NCI-H510A (cell line): ENCODE results near the gene AP3B1.

Source experiments
- DNase-seq: peaks from one replicate; lab custom pipeline; 2025; lab: John Stamatoyannopoulos, UW

AP3B1 gene

DNA sequence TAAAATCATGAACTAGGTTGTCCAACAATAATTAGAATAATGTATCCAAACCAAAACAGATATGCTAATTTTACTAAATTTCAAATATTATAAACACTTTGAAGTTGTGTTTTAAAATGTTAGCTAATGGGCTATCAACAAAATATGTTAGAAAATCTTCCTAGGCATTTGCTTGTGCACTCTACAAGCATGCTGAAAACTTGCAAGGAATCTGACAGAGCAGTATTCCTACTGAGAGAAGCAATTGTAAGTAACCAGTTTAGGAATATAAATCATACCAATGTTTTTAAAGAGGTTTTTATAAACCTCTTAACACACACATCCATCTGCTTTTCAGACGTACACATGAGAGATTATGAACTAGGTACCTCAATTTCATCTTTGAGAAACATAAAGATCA, 289.9 kb downstream of the AP3B1 start:
- no peak for DNase-seq

DNA sequence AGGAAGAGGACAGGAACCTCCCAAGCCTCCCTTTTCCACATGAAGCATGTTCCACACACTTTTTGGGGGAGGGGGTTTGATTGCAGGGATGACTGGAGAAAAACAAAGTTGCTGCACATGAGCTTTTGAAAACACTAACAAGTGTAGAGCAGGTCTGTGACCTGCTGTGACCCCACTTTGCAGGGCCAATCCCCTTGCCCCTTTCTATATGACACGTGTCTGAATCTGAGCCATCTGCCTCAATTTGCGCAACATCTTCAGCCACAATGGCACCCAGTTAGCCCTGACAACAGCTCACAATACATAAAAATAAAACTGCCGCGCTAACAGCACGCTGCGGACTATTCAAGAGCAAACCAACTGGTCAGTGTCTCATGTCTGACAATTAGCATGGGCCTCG, 290.6 kb downstream of the AP3B1 start:
- DNase-seq = no peak

DNA sequence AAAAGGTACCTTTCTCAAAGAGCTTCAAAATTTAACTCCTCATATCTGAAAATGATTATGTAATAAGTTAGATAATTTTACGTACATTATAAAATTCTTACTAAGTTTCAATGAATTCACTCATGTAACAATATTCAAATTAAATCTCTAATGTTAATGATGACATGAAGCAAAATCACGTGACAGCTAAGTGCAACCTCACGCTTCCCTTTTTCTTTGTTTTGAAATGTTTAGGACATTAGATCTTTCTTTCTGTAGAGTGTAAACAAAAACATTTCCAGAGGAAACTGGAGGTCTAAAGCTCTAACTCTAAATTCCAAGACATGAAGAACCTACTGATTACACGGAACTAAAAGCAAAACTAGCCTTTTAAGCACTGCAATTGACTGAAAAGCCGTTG, 291.0 kb downstream of the AP3B1 start:
- DNase-seq = no peak

DNA sequence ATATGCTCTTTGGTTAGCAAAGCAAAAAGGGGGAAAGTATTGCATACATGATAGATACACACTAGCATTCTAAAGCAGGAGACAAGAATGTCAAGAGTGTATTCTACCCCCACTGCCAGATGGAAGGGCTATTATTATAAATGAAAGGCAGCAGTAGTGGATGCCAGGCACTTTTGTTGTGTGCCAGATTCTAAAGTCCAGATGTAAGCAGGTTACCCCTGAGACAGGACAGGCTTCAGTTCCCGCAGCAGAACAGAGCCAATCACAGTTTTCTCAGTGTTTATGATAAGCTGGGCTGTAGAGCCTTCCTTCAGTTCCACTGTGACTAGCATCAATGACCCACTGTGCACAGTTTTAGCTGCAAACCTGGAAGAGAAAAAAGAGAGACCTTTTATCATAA, 291.8 kb downstream of the AP3B1 start:
- no peak for DNase-seq

DNA sequence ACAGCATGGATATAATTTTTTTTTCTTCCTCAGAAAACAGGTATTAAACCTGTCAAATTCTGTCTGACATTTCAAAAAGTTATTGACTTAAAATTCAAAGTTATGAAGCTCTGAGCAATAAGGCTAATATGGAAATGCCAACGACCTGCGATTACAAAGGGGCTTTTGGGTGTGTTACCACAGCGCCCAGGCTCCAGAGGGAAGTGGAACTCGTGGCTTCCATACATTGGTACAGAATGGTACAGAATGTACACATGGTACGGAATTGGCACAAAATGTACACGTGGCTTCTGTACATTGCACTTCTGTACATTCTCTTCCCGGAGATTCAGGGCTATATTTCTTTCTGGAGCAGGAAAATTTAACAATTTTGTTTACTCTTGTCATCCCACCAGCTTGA, 293.3 kb downstream of the AP3B1 start:
- no peak for DNase-seq

DNA sequence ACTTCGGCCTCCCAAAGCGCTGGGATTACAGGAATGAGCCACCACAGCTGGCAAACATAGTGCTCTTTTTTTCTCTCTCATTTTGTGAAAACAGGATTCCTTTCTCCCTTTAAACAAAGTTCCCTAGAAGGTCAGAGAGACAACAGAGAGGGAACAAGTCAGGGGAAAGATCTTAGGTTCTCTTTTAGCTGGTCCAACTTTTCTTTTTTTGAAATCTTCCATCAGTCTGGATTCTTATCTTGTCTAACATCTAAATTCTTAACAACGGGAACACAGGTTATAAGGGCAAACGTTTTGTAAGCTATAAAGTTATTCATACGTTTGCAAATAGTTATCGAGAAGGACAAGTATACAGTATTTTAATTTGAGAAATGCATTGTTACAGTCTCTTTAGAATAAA, 294.3 kb downstream of the AP3B1 start:
- DNase-seq = no peak

DNA sequence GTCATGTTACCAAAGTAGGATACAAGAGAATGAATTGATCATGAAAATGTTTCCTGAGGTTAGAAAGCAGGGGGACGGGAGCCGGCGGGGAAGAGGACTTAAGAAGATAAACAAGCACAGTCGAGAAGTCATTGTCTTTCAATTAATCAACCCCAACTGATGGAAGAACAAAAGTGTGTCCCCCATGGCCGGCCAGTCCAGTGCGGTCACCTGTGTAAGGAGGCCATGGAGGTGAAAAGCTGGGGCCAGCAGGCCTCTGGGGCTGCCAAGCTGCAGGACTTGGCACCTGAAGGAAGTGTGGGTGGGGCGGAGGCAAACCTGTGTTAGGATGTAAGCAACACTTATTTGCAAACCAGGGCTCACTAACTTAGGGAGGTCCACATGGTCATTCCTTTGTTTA, 295.1 kb downstream of the AP3B1 start:
- no peak for DNase-seq

DNA sequence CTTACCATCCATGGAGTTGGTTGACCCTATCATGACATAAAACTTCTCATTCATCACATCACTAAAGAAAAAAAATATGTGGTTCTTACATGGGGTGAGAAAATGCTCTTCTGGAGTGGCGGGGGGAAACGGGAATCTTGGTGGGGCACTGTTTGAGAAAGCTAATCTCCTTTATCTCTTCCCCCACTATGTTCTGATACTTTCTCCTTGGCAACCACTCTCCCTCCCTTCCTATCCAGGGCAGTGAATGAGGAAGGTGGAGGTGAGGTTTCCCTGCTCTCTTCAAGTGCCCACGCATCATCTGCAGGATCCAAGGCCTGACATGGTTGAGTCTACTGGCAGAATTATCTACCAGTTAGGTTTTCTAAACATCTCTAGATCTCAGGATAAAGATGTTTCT, 297.6 kb downstream of the AP3B1 start:
- no peak for DNase-seq

DNA sequence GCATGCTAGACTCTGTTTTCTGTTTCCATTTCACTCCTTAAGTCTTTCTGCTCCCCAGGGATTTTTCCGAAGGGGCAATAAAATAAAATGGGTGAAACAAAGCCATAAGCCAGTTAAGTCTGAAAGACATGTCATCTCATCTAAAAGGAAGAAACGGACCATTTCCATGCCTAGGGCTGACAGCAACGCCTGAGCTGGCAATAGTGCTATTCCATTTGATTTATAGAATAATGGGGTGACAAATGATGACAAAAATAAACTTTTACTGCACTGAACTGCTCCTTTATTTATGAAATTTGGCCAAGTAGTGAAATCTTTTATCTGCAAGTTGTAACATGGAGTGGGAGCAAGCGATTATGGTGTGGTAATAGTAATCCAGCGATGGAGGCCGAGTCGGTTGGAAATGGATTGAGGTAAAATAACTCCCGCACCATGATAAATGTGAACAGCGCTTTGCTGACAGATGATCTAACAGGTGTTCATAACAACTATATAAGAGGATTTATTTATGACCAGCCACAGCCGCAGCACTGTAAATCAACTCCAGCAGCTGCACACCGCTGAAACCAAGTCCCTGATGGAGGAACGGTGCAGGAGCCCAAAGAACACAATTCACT, 298.6 kb downstream of the AP3B1 start:
- peak; percentile 19 for DNase-seq

DNA sequence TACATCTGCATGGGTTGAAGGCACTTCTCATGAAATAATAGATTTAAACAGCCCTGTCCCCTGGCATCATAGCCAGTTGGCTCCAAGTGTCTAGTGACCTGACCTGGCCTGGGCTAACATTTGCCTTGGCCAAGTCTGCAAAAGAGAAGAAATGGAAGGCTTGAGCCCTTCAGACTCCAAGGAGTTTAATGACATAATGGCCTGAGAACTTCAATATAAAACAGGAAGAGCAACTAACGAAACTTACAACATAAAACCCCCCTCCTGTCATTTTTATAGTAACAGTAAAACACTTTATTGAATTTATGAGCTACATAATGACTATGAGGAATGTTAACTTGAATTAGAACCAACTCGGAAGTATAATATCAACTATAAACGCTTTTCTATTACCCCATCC, 299.6 kb downstream of the AP3B1 start:
- no peak for DNase-seq

DNA sequence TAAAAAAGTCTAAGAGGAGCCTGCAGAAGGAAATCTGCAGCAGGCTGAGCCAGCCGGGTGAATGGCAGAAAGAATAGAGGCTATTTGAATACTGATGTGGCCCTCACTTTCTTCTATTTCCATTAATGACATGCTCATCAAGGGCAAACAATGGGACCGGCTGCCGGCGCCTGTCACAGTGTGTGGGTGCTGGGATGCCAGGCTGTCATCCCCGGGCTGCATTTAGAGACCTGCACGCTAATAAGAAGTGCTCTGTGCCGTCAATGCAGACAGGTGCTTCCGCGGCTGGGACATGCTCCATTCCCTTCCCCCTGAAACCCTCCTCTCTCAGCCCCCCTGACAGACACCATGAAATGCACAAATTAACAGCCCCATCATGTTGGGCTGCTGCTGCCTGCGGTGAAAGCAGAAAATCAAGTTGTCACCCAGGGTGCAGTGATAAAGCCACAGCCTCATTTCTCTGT, 300.6 kb downstream of the AP3B1 start:
- no peak for DNase-seq

DNA sequence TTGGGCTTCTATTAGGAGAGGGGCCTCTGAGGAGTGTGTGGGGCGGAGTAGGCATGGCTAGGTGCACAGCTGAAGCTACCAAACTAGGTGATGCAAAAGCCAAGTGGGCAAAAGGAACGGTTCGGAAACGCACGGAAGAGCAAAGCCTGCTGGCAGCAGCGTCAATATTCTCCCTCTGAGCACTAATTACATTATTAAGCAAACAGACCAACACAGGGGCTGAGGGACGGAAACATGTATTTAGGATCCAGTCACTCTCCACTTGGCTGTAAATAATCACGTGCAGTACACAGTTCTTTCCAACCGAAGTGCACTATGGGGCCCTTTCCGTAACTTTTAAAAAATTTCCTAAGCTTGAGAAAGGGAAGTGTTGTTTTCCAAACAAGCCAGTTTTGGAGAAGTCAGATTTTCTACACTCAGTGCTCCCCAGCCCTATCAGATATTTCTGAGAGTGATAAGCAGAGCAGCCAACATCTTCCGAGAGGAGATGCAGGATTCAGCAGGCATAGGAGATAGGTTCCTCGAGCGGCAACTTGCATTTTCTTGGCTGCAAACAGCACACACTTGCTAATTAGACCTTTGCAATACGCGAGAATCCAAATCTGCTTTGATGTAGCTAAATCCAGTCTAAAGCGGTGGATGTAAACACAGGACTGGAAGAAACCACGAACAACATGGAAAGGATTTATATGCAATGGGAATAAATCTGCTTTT, 301.2 kb downstream of the AP3B1 start:
- no peak for DNase-seq

DNA sequence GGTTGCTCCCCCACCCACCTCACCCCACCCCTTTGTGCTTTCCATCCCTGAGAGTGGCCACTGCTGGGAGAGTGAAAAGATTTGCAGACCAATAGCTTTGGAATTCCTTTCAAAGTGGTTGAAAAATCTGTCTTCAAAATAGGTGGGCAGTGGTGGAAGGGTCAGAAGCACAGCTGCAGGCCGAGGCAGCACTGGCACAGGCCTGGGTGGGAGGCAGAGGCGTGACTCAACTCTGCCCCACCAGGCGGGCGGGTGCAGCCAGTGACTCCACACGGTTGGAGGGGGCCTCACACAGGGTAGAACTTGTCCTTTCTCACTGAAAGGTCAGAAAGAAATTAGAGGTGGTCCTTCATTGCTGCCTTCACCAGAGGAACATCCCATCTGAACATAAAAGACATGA, 303.4 kb downstream of the AP3B1 start:
- no peak for DNase-seq

DNA sequence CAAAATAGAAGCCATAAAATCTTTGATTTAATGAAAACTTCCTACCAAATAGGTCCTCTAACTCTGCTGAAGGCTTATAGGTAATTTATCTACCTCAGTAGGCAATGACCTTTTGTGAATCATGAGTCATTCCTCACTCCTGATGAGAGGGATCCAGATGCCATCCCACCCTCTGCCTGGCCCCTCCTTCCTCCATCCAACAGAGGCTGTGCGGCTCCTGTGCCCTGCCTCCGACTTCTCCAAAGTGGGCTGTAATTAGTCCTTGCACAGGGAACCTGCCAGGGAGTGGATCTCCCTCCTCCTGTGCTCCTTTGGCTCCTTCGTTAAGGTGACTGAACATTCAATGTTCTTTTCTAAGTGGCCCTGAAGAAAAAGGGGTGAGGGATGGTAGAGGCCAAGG, 304.5 kb downstream of the AP3B1 start:
- no peak for DNase-seq

DNA sequence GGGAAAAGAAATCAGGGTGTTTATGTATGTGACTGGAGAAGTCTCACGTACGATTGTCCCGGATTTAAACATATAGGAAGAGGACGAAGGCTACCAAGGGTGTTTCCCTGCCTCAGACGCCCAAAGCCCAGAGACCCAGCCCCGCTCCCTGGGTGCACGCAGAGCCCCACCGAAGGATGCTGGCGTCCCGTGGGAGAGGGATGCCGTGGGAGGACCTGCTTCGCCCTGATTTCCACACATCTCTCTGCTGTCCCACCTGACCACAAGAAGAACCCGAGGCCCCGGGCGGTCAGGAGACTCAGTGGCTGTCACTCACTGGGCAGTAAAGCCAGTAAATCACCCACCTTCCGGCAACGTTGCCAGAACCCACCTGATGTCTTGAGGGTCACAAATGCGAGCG, 306.5 kb downstream of the AP3B1 start:
- DNase-seq = no peak

DNA sequence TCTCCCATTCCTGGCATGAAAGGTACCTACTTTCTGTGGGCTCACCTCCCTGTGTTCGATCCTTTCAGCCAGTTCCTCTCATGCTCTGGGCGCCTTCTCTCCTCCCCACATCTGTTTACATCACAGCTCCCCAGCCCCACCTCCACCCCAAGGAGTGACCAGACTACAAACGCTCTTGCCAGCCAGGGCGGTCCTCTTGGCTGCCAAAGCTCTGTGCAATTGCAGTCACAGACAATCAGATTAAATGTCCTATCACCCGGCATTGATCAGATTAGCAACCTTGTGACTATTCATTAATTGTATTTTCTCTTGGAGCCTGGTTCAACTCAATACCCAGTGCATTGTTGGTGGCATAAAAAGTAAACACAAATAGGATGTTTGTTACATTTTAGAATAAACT, 307.2 kb downstream of the AP3B1 start:
- no peak for DNase-seq

DNA sequence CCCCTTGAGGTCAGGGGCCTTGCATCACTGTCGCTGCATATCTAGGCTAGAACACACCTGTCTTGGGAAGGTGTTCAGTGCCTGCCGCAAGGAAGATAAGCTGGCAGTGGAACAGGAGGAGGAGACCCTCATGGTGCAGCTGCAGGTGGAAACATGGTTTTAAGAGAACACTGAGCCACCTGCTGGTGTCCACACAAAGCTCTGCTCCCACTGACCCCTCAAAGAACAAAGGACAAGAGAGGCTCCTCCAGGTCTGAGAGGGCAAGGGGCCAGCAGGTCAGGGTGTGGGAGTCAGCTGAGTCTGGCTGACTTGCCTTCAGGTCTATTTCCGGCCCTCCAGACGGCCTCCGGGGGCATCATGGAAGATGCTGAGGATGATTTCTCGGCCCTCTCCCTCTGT, 308.2 kb downstream of the AP3B1 start:
- DNase-seq = no peak

DNA sequence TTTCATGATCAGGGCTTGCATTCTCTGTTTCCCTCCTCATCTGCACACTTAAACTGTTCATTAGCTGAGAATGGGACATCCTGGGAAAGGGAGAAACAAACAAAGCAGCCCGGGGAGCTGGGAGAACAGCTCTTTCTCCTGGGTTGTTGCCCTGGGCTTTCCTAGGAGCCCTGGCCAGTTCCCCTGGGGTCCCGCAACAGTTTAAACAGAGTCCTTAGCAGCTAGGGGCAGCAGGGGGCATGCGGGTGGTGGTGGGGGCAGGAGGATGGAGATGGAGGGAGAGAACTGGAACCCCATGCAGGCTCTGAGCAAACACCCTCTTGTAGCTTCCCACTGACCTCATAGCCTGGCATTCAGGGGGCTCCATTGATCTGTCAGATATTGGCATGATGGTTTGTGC, 309.3 kb downstream of the AP3B1 start:
- DNase-seq = no peak

DNA sequence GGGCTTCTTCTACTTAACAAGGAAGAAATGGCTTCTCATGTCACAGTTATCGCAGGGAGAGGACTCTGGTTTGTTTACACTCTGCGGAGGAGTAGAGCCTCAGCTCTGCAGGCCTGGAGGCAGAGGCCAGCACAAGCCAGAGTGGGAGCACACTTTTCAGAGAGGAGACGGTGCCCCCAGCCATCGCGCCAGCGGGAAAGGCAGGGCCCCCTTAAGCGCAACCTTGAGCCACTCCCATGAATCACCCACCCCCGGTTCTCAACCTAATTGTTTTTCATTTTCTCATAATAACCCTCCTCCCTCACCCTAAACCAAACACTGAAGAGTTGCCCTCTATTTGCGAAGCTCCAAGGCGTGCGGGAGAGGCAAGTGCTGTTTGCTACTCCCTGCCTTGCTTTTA, 309.9 kb downstream of the AP3B1 start:
- DNase-seq = no peak

DNA sequence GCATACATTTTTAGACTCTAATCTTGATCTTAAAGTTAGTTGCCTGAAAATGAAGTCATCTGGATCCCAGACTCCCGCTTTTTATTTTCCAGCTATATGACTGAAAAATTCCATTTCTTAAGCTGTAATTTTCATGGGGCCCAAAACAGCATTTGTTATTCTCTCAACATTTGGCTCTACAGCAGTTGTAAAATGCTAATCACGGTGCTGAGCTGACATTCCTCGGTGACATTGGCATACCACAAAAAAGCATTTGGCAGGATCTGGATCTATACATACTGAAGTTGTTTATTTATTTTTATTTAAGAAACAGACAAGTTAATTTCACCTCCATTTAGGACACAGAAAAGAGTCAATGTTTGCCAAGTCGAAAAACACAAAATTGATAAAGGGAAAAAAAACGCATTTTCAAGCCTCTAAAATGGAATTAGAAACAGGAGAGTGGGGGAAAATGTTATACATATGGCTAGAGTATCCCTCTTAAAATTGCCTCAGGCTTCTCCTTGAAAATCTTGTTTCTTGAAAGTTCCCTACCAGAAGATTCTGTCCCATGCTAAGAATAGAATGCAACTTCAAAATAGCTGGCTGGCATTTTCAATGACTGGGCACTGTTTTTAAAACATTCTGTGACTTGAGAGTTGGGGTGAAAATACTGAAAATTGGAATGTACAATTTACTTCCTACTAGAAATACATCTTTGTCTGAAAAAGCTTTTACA, 310.9 kb downstream of the AP3B1 start:
- no peak for DNase-seq

DNA sequence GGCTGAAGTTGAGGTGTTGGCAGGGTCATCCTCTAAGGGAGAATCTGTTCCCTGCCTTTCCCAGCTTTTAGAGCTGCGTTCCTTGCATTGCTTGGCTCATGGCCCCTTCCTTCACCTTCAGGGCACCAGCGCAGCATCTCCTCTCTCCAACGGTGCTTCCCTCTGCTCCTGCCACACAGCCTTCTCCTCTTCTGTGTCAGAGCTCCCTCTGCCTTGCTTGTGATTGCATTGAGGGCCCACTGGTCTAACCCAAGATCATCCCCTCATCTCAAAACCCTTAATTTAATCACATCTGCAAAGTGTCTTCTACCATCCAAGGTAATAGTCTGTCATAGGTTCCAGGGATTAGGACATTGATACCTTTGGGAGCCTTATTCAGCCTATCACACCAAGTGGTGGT, 312.7 kb downstream of the AP3B1 start:
- DNase-seq = no peak

DNA sequence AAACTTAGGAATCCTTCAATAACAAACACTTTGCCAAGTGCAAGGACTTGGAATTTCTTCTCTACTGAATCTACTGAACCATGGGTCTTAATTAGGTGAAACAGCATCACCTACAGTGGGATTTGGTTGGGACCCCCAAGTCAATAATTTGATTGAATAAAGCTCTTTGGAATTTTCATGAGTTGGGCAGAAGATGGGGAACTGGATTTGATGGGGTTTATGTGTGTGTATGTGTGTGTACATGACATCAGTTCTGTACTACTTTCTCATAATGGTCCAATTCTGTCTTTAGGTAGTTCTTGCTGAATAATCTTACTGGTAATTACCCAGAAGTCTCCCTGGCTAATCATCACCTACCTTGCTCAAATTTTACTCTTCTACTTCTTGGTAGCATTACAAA, 319.9 kb downstream of the AP3B1 start:
- DNase-seq = no peak

DNA sequence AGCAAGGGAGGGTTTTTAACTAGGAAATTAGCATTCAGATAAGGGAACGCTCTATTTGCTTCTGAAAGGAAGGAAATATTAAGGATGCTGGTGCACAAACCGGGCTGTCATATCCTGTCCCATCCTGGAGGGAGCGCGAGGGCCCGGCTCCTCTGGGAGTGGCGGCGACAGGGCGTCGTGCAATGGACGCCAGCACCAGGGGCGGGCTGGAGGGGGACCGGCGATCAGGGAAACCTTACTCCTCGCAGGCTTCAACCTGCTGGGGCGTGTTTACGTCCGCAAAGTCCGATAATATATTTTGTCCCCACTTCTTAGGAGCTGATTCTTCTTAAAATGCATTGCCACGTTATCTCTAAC, 321.3 kb downstream of the AP3B1 start:
- DNase-seq = no peak
